Stimulated activated CD8-positive, alpha-beta memory T cell treated with anti-CD3 and anti-CD28 coated beads, Interleukin-2, amount 100 ng/mL, for 48 hours (primary cell): ENCODE results near the gene ZDHHC7.
"Not testable (repeated sequence)": the region's sequence is repeated elsewhere in the genome, so short reads cannot be mapped to it uniquely, and the experiment has no call there.

Source experiments
- DNase-seq, 2 donors: peaks; one replicate each; pipeline ENCODE4 v3.0.0-alpha.2; 2020; ENCODE audit warnings: low read depth in 2 of 2

ZDHHC7 gene

DNA sequence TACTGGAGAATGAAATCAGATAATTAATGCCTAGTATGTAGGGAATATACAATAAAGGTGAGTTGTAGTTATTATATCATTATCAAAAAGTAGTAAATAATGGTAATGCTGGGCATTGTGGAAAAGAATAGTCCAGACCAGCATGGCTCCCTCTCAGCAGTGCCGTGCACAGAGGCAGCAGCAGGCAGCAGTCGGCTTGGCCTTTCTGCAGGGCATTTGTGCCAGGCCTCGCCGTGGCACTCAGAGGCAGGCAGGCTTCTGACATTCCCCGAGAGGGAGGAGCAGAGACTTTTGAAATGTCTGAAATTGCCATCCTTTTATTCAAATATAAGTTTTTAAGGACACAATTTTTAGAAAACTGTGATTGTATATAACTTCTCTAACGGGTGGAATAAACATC is 31.3 kb upstream of the ZDHHC7 start:
- DNase-seq = no peak

GRCh38 chr16:85042167-85042526 is 30.8 kb upstream of the ZDHHC7 start:
- DNase-seq = no peak

GRCh38 chr16:85041219-85042166 is 30.2 kb upstream of the ZDHHC7 start:
- no peak for DNase-seq

DNA sequence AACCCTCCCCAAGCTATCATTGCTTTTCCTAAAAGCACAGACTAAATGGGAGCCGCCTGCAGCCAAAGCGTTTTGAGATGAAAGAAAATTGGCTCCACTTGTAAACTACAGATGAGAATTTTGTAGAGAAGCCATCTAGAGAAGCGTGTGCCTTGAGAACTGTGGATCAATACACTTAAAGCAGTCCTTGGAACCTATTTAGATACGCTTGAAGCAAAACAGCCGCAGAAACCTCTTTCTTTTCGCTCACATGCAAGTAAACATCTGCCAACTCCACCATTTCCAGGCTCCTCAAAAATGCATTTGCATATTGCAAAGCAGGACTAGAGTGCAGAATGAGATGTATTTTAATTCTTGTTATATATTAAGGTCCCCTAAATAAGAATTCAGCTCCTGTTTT is 29.4 kb upstream of the ZDHHC7 start:
- DNase-seq = no peak

DNA sequence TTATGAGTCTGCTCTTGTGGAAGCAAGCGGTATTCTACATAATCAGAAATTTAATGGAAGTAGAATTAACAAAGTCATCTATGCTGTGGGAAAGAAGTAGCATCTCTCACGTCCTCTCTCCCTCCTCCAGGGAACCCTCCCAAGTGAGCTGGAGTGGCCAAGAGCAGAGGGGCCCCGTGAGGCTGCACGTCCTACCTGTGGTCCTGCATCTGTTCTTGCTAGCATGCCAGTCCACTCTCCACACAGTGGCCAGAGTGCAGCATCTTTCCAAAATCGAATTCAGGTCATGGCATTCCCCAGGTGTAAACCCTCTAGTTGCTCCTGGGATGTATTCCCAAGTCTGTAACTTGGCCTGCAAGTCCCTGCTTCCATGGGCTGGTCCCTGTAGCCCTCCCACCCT is 26.4 kb upstream of the ZDHHC7 start:
- no peak for DNase-seq

DNA sequence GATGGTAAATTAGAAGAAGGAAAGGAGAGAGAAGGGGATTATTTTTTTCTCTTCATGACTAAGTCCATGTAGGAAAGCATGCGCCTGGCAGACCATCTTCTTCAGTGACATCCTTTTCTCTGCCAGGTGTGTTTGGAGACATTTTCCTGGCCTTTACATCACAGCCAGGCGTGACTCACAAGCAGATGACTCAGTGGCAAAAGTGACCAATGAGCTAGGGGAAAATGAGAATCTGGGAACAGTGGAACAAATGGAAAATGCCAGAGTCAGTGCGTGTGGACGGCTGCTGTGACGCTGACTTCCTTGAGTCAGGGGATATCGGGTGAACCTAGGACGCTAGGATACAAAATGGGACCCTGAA is 25.7 kb upstream of the ZDHHC7 start:
- no peak for DNase-seq

DNA sequence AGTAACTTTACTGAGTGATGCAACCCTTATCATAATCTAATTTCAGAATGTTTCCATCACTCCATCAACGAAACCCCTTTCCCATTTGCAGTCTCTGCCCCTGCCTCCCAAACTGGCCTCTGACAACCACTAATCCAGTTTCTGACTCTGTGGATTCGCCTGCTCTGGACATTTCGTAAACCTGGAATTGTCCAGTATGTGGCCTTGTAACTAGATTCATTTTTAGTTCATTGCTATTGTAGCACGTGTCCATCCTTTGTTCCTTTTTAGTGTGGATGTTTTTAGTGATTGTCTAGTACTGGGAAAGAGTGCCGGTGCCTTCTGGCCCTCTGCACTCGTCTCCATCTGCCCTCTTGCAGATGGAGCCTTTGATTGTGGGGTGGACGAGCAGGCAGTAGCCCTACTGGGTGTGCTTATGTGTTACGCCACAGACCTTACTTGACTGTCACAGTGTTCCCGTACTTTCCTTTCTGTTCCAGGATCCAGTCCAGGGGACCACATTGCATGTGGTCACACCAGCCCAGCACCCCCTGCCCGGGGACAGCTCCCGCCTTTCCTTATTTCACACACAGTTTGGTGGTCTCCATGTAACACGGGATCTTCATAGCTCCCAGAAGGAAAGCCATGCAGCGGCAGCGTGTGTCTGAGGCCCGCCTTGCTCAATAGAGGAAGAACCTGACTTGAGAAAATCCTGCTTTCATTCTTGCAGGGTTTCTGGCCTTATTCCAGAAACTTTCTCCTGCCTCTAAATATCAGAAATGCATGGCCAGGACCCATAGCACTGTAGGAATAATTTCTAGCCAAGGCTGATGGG is 25.1 kb upstream of the ZDHHC7 start:
- DNase-seq = no peak

DNA sequence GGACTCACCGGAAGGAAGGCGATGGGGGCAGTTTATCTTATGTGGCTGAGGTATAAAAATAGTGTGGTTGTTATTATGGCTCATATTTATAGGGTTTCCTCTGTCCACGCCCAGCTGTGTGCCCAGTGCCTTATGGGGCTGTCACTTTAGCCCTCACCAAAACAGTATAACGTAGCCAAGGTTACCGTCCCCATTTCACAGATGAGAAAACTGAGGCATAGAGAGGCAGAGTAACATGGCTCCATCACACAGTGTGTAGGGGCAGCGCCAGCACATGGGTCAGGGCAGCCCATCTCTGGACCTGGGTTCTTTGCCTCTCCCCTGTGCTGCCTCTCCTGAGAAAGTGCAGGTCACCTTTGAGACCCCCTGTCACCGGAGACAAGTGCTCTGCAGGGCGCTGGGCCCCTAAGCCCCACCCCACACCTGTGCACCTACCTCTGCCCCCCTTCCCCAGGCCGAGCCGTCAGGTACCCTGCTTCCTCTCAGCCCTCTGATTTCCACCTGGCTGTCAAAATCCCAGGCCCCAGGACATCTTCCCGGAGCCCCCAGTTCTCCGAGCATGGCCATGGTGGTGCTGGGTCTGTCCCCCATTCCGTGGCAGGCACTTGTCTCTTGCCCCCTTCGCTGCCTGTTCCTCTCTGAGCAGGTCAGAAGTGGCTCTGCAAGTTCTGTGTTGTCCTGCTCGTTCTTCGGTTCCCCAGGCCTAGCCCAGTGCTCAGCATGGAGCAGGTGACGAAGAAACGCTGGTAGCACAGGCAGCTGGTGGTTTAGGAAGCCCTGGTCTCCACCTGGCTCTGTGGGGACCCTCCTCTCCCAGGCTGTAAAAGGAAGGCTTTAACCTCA is 23.5 kb upstream of the ZDHHC7 start:
- no peak for DNase-seq

GRCh38 chr16:85033171-85033570 is 21.8 kb upstream of the ZDHHC7 start:
- DNase-seq = no peak

- DNase-seq = not testable (repeated sequence)
These were observed 20.9 kb upstream of the ZDHHC7 start for GRCh38 chr16:85032187-85032586.

DNA sequence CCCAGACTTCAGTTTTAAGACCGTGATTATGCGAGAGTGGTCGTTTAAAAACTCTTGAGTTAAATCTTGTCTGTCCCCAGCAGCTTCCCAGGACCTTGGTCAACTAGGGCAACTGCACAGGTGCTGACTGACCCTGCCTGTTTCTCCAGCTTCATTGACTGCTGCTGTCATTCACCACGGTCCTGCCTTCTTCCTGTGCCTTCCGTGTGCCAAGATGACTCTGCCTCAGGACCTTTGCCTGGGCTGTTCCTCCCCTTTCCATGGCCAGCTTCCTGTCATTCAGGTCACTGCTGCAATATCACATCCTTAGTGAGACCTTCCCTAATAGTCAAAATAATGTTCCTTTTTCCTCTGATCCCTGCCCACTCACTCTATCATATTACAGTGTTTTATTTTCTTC is 20.1 kb upstream of the ZDHHC7 start:
- no peak for DNase-seq

- no peak for DNase-seq
These were observed 18.7 kb upstream of the ZDHHC7 start for GRCh38 chr16:85029981-85030401.

GRCh38 chr16:85029408-85029784 is 18.1 kb upstream of the ZDHHC7 start:
- no peak for DNase-seq

GRCh38 chr16:85028685-85029407 is 17.5 kb upstream of the ZDHHC7 start:
- DNase-seq = peak in 1 of 2 donors; percentile 68

GRCh38 chr16:85027958-85028684 is 16.8 kb upstream of the ZDHHC7 start:
- DNase-seq = no peak

GRCh38 chr16:85027349-85027957 is 16.1 kb upstream of the ZDHHC7 start, which contains the start of gene KIAA0513:
TSS of gene KIAA0513 (plus strand) at chr16:85027795. CDS start at chr16:85067072, 39,277 bp downstream.
- DNase-seq = peak; percentile 94 to 97

- no peak for DNase-seq
These were observed 15.4 kb upstream of the ZDHHC7 start for GRCh38 chr16:85026703-85027102.

DNA sequence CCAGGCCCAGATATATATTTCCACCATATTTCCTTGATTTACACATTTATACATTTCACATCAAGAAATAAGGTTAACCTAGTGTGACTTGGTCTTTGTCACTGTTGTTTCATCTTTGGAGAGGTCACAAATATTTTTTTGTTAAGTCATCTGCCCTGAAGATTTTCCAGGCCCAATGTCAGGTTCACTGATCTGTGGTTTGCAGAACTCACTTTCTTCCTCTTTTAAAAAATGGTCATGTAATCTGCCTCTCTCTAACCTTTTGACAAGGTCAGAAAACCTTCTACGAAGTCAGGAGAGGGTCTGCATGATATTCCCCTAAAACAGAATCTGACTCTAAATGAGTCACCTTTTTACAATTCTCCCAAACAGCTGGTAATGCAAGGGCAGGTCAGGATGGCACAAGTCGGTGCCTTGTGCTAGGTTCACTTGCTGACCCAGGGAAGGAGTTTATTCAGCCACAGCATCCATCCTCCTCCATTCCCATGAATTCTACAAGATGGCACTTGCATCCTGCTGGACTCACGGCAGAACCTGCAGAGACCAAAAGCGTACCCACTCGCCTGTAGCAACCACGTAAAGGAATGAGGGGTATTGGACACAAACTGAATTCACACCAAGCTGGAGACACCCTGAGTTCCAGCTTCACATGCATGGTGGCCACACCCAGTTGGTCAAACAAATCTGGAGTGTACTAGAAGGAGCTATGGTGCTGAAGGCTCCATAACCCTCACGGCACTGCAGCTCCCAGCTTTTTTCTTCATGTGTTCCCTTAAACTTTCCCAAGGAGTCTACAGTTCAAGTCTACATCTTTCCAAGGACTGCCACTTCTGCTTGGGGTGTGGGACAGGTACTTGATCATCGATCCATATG is 14.7 kb upstream of the ZDHHC7 start:
- DNase-seq = no peak

DNA sequence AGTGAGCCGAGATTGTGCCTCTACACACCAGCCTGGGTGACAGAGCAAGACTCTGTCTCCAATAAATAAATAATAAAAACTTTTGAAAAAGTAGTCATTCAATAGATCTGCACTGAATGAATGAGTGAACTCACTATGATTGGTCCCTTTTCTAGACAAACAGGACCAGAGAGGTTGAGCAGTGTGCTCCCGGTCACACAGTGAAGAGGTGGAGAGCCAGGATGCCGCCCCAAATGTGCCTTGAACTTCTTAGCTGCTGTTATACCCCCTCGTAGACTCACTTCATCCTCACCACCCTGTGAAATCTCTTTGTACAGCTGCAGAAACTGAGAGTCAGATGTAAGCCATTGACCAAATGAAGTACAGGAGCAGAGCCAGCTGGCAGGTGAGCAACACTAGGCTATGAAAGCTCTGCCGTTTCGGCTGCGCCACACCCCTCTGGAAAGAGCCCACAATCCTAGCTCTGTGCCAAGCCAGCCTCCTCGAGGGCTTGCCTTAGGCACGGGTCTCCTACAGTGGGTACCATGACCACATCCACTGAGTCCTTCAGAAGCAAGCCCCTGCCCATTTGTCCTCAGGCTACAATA is 8.4 kb upstream of the ZDHHC7 start:
- DNase-seq = no peak
